ENCODE measurements around the gene TTLL13. TPM values are rescaled to one million over a fixed set of nuclear protein-coding genes. Genes with fewer than 3 reads are reported as not detected.

The TTLL13 gene
- total RNA-seq, 4 donors from 2014 or later = not detected

- no peak for DNase-seq
- Histone ChIP-seq H3K27me3 (no peaks in the 10 kb centered on the region), H3K4me3 (no peak overlapping the region), H3K36me3 (peaks cover 0 to 93% (median 0%) of the 10 kb centered on the region in 3 donors), H3K4me1 (peaks cover 0 to 30% (median 7%) of the 10 kb centered on the region in 4 donors), H3K27ac (no peak overlapping the region), H3K9me3 (no peaks in the 10 kb centered on the region)
- TF ChIP-seq CTCF (IDR thresholded peaks at IDR 0.05) (no peak), POLR2A (IDR thresholded peaks at IDR 0.05) (no peak)
Observed at GRCh38 chr15:90225504-90226234, 23.7 kb upstream of the TTLL13 start.

GRCh38 chr15:90227336-90227735 lies 22.0 kb upstream of the TTLL13 start:
- H3K27me3 ChIP-seq = no peaks in the 10 kb centered on the region
- no peaks in the 10 kb centered on the region for H3K9me3 ChIP-seq
- H3K27ac ChIP-seq = no peak overlapping the region
- H3K4me1 ChIP-seq = peaks cover 5 to 42% (median 18%) of the 10 kb centered on the region in 4 donors
- H3K36me3 ChIP-seq = peaks cover 0 to 87% (median 0%) of the 10 kb centered on the region in 3 donors
- H3K4me3 ChIP-seq = no peak overlapping the region
- TF ChIP-seq CTCF (IDR thresholded peaks at IDR 0.05) = no peak
- no peak for TF ChIP-seq POLR2A (IDR thresholded peaks at IDR 0.05)
- DNase-seq = no peak

- DNase-seq = no peak
- H3K36me3 ChIP-seq = peaks cover 0 to 80% (median 0%) of the 10 kb centered on the region in 3 donors
- peak overlapping the region in 2 of 4 donors; percentile 93 to 95 for H3K27ac ChIP-seq
- H3K4me1 ChIP-seq = peaks cover 5 to 47% (median 19%) of the 10 kb centered on the region in 4 donors
- no peak overlapping the region for H3K4me3 ChIP-seq
- no peaks in the 10 kb centered on the region for H3K27me3 ChIP-seq
- TF ChIP-seq CTCF (IDR thresholded peaks at IDR 0.05) (no peak), POLR2A (IDR thresholded peaks at IDR 0.05) (no peak)
- no peaks in the 10 kb centered on the region for H3K9me3 ChIP-seq
Observed at GRCh38 chr15:90227816-90228772, 21.3 kb upstream of the TTLL13 start.

GRCh38 chr15:90228960-90229359 lies 20.4 kb upstream of the TTLL13 start:
- H3K4me1 ChIP-seq = peaks cover 5 to 47% (median 19%) of the 10 kb centered on the region in 4 donors
- no peaks in the 10 kb centered on the region for H3K9me3 ChIP-seq
- no peak for DNase-seq
- H3K27ac ChIP-seq = peak overlapping the region in 2 of 4 donors; percentile 93 to 95
- H3K27me3 ChIP-seq = no peaks in the 10 kb centered on the region
- peaks cover 0 to 71% (median 0%) of the 10 kb centered on the region in 3 donors for H3K36me3 ChIP-seq
- no peak for TF ChIP-seq POLR2A (IDR thresholded peaks at IDR 0.05)
- TF ChIP-seq CTCF (IDR thresholded peaks at IDR 0.05) = no peak
- no peak overlapping the region for H3K4me3 ChIP-seq

- peak overlapping the region; percentile 93 to 99 (median 94) for H3K27ac ChIP-seq
- peaks cover 5 to 54% (median 20%) of the 10 kb centered on the region in 4 donors for H3K4me1 ChIP-seq
- no peak overlapping the region for H3K4me3 ChIP-seq
- no peaks in the 10 kb centered on the region for H3K9me3 ChIP-seq
- H3K36me3 ChIP-seq = peaks cover 0 to 60% (median 0%) of the 10 kb centered on the region in 3 donors
- peak in 2 of 3 donors; percentile 78 to 85 for DNase-seq
- H3K27me3 ChIP-seq = no peaks in the 10 kb centered on the region
- peak in 1 of 6 experiments; percentile 15 for TF ChIP-seq CTCF (IDR thresholded peaks at IDR 0.05)
- TF ChIP-seq POLR2A (IDR thresholded peaks at IDR 0.05) = peak; percentile 56 to 83
Observed at GRCh38 chr15:90230071-90230494, 19.3 kb upstream of the TTLL13 start.
